NCI-H1436 (cell line): ENCODE results near the gene FRG2.
"Not testable (repeated sequence)": the region's sequence is repeated elsewhere in the genome, so short reads cannot be mapped to it uniquely, and the experiment has no call there.

Experiments
- DNase-seq: peaks from one replicate; lab custom pipeline; 2025; lab: John Stamatoyannopoulos, UW

The FRG2 gene

DNA sequence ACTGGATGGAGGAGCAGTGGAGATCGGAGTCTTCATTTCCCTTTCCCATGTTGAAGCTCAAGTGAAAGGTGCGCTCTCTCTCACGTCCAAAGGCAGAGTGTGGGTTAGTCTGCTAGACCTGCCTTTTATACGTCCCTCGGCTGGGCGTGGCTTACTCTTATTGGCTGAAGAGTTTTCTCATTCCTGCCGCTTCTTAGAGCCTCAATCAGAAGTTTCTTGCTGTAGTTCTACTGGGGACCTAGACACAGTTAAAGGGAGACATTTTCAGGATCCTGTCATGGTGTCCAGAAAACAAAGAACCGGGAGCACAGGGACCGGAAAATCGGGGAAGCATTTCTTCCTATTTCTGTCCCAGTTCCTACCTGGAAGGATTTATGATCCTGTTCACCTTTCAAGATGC is at the start of gene FRG2:
TSS of gene FRG2 (minus strand) at position 101 of the 400 bp plus-strand sequence. CDS start at position 49, 52 bp downstream.
- DNase-seq, result not testable (repeated sequence)

GRCh38 chr4:190068351-190068750 is 41.3 kb upstream of the FRG2 start:
- DNase-seq, result not testable (repeated sequence)

- not testable (repeated sequence) for DNase-seq
Observed at GRCh38 chr4:190064805-190065204, 37.7 kb upstream of the FRG2 start.

DNA sequence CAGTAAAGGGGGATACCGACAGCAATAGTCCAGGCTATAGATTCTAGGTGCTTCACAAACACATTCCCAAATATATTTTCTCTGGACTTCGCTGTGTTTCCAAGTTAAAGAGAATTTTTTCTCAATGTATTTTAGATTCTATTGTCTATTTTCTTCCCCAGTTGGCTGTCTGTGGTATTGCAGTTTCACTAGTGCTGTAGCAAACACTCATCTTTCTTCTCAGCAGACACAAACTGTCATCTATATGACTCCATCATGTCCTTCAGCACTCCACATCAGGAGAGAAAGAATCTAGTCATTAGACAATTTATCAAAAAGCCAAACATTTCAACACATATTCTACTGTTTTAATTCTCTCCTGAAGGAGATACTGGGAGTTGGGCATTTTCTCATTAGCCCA is 37.3 kb upstream of the FRG2 start, which contains the start of gene DBET:
TSS of gene DBET (plus strand) at position 161 of the 400 bp plus-strand sequence.
- DNase-seq, result not testable (repeated sequence)

- DNase-seq, result not testable (repeated sequence)
Observed at GRCh38 chr4:190058997-190059396, 31.9 kb upstream of the FRG2 start.

DNA sequence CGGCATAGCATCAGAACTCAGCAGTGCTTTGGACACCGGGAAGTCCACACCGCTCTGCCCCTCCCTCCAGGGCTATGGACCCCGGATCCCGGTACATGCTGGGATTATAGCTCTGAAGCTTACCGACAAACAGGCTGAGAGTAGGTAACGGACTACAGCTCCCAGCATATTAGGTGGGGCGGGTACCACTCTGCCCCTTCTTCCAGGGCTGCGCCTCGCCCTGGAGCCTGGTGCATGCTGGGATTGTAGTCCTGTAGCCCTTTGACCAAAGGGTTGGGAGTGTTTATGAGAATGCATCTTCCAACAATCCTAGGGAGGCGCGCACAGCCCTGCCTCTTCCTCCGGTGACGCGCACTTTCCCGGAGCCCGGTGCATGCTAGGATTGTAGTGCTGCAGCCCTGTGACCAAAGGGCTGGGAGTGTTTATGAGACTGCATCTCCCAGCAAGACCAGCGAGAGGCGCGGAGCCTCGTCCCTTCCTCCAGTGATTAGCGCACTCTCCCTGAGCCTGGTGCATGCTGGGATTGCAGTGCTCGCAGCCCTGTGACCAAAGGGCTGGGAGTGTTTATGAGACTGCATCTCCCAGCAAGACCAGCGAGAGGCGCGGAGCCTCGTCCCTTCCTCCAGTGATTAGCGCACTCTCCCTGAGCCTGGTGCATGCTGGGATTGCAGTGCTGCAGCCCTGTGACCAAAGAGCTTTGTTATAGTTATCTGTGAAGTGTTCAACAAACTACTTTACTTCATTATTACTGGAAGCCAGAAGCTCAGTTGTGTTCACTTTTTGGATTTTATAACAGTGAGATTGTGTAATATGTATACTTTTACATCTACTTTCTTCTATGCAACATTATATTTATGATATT is 22.6 kb upstream of the FRG2 start:
- DNase-seq, result not testable (repeated sequence)

GRCh38 chr4:190047627-190048026 is 20.6 kb upstream of the FRG2 start:
- not testable (repeated sequence) for DNase-seq

DNA sequence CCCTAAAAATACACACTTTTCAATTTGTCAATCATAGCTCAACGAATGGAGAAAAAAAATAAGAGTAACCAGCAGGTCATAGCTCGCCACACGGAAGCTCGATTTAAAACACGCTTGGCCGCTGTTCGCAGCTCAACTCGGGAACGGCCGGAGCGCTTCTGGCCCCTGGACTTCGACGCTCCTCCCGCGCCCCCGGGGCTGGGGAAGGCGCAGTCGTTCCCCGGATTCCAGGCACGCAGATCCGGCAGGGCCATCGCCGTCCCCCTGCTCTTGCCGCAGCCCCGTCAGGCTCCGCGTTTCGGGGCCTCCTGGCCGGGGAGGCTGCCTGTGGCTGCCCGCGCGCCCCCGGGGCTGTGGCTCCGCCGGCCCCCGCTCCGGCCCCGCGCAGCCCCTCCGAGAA is 13.8 kb upstream of the FRG2 start:
- not testable (repeated sequence) for DNase-seq

DNA sequence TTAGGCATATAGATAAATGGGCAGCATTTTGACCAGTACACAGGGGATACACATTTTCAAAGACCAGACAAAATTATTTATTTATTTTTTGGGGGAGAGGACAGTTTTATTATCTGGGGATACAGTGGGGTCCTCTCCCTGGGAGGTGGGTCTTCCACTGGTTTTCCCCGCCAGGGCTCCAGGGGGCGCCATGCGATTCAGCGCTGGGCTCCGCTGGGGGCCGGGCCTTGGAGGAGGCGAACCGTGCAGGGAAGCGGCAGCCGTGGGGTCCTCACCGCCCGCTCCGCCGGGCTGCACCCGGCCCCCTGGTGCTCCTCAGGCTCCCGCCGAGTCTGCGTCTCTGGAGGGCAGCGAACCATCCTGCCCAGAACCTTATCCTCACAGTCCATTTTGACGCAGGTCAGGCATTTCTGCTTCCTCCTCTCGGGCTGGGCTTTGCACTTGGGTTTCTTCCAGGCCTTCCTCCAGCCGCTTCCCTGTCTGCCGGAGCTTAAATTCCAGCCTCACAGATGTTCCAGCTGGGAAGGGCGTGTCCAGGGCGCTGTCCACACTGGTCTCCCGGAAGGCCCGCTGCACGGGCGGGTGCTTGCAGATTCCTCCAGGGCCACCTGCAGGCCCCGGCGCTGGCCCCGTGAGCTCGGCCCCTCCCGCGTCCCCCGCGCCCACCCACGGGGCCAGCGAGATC is 10.8 kb upstream of the FRG2 start:
- not testable (repeated sequence) for DNase-seq

- DNase-seq, result not testable (repeated sequence)
Observed at GRCh38 chr4:190031264-190031663, 4.2 kb upstream of the FRG2 start.

- not testable (repeated sequence) for DNase-seq
Observed at GRCh38 chr4:190022614-190023281, 4.3 kb downstream of the FRG2 start.

DNA sequence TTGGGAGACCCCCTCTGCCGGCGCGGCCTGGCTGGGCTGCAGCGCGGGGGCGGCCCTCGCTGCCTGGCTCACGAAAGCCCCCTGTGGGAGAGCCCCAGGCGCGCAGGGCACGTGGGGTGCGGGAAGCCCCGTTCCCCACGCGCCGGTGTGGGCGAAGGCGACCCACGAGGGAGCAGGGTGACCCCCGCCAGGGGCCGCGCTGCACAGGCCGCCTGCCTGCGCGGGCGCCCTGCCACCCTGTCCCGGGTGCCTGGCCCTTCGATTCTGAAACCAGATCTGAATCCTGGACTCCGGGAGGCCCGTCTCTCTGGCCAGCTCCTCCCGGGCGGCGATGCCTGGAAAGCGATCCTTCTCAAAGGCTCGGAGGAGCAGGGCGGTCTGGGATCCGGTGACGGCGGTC is 5.1 kb downstream of the FRG2 start:
- not testable (repeated sequence) for DNase-seq

- DNase-seq, result no peak
Observed at GRCh38 chr4:190020790-190021717, 6.0 kb downstream of the FRG2 start.

- not testable (repeated sequence) for DNase-seq
Observed at GRCh38 chr4:190019859-190020463, 7.1 kb downstream of the FRG2 start.

- DNase-seq, result no peak
Observed at GRCh38 chr4:190019023-190019858, 7.8 kb downstream of the FRG2 start.

GRCh38 chr4:190018201-190018920 is 8.7 kb downstream of the FRG2 start:
- DNase-seq, result no peak

- no peak for DNase-seq
Observed at GRCh38 chr4:190017357-190018200, 9.5 kb downstream of the FRG2 start.
